HG02943 (cell line): ENCODE results near the gene CYP1A2.
"Not testable (repeated sequence)": the region's sequence is repeated elsewhere in the genome, so short reads cannot be mapped to it uniquely, and the experiment has no call there.

Experiments used
- ATAC-seq: cut with Tn5 transposase; IDR thresholded peaks from one replicate; pipeline ENCODE4 v1.9.1; 2021; ENCODE audit warnings: mild to moderate bottlenecking, low read depth, moderate library complexity; ENCODE audit not compliant: unreplicated experiment

The CYP1A2 gene

DNA sequence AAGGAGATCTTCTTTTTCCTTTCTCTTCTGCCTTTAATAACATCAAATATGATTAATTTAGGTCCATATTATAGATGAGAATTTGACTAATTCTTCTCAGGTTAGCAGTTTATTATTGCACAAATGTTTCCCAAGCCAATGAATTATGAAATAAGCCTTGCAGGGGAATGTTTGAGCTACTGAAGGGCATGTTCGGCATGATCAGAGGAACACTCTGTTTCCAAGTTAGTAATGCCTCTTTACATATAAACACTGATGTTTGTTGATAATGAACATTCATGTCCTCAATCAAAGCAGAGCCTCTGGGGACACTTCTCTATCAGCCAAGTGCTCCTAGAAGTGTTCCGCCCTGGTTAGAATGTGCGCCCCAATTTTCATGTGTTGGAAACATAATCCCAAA is 13.3 kb upstream of the CYP1A2 start:
- no peak for ATAC-seq

DNA sequence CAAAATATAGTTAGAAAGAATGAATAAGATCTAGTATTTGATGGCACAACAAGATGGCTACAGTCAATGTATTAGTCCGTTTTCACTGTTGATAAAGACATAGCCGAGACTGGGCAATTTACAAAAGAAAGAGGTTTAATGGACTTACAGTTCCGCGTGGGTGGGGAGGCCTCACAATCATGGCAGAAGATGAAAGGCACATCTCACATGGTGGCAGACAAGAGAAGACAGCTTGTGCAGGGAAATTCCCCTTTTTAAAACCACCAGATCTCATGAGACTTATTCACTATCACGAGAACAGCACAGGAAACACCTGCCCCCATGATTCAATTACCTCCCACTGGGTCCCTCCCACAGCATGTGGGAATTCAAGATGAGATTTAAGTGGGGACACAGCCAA is 10.4 kb upstream of the CYP1A2 start:
- ATAC-seq: not testable (repeated sequence)

DNA sequence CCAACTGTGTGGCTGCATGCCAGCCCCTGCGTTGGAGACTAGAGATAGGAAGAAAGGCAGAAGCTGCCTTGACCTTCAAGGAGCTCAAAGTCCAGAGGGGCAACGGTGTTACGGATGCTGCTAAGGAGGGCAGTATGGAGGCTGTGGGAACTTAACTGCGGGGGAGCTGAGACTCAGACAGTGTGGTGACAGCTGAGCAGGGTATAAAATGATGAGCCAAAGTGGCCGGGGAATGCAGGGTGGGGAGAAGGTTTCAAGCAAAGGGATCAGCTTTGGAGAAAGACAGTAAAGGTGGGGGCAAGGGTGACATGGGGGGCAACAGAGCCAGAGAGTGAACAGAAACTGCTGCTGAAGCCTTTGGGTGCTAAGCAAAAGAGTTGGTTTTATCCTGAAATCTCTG is 6.2 kb upstream of the CYP1A2 start:
- ATAC-seq: no peak

DNA sequence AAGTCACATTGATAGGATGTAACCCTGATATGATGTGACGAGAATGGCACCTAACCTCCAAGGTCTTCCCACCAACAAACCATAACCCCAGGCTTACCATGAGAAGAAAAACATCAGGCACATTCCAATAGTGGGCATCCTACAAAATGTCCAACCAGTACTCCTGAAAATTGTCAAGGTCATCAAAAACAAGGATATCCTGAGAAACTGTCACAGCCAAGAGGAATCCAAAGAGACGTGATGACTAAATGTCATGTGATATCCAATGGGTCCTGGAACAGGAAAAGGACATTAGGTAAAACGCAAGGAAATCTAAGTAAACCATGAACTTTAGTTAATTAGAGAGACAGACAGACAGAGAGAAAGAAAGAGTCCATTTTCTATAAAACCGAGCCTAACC is 2.3 kb upstream of the CYP1A2 start:
- ATAC-seq: no peak

DNA sequence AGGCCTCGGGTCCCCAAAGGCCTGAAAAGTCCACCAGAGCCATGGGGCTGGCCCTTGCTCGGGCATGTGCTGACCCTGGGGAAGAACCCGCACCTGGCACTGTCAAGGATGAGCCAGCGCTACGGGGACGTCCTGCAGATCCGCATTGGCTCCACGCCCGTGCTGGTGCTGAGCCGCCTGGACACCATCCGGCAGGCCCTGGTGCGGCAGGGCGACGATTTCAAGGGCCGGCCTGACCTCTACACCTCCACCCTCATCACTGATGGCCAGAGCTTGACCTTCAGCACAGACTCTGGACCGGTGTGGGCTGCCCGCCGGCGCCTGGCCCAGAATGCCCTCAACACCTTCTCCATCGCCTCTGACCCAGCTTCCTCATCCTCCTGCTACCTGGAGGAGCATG is 1.2 kb downstream of the CYP1A2 start:
- no peak for ATAC-seq

DNA sequence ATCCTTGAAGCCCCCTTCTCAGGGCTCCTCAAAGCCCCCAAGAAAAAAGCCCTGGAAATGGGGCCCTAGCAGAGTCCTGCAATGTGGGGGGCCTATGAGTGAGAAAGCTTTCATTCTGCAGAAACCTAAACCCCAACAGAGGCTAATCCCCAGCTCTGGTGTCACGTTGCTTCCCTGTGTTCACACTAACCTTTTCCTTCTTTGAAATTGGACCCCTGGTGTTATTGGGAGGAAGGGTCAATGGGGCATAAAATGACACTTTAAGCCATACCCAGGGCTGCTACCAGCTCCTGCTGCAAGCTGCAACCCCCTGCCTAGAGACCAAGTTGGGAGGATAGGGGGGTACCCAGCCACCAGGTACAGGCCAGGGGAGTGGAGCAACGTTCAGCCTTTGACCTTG is 2.1 kb downstream of the CYP1A2 start:
- ATAC-seq: no peak

DNA sequence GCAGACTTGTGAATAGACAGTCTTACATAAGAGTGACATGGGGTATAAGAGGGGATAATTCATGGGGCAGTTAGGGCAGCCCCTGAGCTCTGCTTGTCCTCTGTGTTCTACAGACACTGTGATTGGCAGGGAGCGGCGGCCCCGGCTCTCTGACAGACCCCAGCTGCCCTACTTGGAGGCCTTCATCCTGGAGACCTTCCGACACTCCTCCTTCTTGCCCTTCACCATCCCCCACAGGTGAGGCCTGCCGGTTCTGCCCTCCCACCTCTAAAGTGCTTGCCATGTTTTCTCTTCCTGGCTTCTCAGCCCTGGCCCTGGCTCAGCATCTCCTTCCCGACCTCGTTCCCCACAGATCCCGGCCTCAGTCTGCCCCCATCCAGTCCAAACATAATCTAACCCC is 3.4 kb downstream of the CYP1A2 start:
- no peak for ATAC-seq

DNA sequence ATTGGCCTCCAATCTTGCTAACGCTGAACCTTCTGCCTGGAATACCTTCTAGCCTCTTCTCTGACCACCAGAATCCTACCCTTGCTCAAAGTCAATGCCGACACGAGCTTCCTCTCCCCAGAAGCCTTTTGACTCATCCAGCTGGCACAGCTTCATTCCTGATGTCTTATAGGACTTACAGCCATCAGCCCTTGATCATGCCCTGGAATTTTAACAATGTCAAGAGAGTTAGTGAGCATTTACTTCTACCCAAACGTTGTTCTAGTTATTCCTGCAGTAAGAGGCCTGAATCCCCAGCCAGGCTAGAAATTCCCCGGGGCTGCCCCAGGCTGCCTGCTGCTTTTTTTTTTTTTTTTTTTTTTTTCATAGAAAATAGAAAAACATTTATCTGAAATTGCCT is 3.9 kb downstream of the CYP1A2 start:
- ATAC-seq: no peak

DNA sequence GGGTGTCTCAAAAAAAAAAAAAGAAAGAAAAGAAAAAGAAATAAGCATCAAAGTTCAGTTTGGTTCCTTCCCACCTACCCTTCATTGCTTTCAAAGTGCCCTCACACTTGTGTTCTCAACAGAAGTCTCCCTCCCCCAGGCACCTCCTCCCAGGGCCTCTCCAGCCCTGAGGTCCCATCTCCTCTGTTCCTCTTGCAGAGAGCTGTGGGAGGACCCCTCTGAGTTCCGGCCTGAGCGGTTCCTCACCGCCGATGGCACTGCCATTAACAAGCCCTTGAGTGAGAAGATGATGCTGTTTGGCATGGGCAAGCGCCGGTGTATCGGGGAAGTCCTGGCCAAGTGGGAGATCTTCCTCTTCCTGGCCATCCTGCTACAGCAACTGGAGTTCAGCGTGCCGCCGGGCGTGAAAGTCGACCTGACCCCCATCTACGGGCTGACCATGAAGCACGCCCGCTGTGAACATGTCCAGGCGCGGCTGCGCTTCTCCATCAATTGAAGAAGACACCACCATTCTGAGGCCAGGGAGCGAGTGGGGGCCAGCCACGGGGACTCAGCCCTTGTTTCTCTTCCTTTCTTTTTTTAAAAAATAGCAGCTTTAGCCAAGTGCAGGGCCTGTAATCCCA is 6.1 kb downstream of the CYP1A2 start:
- no peak for ATAC-seq

DNA sequence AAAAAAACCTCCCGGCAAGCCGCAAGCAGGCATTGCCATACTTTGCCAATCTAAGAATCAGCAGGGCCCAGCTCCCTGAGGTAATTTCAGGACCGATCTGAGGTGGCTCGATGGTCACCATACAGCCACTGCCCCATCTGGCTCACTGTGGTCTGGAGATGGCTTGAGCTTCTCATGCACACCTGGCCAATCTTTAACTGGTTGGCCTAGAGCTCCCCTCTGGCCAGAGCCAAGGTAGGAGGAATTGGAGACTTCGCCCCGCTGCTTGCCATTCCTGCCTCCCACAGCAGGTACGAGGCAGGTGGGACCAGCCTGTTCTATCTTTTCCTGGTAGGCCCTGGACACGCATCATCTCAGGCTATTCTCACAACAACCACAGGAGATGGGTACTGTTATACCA is 10.1 kb downstream of the CYP1A2 start:
- no peak for ATAC-seq

DNA sequence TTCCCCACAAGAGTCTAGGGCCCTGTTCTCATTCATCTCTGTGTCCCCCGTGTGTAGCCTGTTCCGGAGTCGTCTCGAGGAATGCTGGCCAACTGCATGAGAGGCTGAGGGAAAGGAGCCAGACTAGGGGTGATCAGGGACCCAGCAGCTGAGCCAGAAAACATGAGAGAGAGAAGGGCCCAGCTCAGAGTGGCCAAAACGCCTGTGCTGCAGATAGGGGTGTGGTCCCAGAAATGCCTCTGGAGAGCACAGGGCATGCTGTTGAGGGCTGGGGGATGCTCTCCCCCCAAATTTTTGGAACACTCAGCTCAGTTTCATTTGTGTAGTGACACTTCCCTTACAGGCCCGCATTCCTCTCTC is 14.1 kb downstream of the CYP1A2 start:
- ATAC-seq: no peak

DNA sequence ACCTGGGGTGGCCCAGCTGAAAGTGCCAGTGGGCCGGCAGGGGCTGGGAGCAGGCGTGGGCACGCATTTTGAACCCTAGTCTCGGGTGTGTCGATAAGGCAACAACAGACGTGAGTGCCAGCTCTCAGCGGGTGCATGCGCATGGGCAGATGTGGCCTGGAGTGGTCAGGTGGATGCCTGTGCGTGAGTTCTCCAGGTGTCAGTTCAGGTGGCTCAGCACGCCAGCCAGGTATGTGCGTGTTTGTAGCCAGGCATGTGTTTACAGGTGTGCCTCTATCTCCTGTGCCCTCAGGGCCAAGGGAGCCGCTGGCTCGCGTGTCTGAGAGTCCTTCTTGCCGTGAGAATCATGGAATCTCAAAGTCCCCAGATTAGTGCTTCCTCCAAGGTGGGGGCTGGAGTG is 14.8 kb downstream of the CYP1A2 start:
- ATAC-seq: no peak

DNA sequence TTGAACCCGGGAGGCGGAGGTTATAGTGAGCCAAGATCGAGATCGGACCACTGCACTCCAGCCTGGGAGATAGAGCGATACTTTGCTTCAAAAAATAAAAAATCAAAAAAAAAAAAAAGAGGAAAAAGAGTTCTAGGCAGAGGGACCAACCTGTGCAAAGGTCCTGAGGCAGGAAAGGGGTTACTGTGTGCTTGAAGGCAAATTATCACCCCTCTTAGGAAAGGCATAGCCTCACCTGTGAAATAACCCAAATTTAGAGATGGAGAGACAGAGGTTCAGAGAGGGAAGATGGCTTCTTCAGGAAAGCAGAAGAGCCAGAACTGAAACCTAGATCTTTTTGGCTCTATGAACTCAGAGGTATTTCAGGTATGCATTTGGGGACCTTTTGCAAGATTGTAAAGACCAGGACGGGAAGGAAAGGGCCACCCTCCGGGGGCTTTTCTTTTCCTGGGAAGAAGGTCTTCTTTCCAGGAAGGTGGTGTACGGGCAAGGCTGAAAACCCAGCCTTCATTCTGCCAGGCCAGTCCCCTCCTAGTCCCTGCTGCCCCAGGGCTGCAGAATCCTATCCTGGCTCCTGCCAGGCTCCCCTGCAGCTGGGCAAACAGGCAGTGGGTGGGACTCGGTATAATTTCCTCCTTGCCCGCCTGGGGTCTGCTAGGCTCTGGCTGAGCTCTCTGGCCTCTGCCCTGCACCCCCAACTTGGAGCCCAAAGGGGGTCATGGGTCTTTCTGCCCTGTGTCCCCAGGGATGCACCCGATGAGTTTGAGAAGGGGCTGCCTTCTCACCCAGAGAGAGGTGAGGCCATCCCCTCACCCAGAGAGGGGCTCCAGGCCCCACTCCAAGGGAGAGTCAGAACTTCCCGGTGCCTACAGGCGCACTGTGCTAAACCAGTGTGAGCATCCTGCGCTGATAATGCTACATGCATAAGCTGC is 18.8 kb downstream of the CYP1A2 start:
- no peak for ATAC-seq

DNA sequence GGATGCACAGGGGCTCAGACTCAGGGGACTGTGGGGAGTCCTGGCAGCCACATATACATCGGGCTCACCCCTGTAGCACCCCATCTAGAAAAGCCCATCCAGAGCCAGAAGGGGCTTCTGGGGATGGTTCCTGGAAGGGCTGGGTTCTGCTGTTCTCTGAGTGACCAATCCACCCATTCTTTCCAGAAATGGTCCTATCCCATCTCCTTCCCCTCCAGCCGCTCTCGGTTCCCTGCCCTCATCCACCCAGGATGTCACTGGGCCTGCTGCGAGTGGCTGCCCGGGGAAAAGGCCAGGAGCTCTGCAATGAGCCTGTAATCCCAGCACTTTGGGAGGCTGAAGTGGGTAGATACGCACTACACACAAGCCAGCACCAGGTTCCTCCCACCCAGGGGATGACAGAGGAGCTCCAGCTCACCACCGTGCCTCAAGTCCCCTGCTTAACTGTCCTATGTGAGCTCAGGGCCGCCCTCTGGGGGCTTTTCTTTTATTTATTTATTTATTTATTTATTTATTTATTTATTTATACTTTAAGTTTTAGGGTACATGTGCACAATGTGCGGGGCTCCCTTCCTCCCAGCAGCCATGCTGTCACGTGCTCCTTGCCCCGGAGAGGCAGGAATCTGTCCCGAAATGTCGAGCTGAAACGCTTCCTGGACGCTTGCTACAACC is 19.6 kb downstream of the CYP1A2 start:
- no peak for ATAC-seq

DNA sequence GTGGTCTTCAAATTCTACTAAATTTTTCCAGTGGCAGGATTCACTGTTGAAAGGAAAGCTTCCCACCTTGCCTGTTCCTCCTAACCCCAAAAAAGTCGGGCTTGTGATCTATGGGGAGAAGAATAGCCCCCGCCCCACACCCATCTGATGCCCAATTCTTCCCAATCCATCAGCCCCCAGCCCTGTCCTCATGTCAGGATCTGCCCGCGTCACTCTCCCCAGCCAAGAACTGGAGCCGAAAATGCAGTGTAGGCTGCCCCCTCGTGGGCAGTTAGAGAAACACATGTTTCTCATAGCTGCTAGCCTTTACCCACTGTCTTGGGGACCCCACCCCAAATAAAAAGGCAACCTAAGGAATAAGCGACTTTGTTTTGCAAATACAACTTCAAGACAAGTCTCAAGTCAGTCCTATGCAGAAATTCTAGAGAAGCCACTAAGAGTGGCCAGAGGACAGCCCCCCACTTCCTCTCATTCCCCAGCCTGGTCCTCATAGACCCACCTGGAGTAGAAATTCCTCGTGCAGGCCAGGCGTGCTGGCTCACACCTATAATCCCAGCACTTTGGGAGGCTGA is 20.2 kb downstream of the CYP1A2 start:
- ATAC-seq: no peak

DNA sequence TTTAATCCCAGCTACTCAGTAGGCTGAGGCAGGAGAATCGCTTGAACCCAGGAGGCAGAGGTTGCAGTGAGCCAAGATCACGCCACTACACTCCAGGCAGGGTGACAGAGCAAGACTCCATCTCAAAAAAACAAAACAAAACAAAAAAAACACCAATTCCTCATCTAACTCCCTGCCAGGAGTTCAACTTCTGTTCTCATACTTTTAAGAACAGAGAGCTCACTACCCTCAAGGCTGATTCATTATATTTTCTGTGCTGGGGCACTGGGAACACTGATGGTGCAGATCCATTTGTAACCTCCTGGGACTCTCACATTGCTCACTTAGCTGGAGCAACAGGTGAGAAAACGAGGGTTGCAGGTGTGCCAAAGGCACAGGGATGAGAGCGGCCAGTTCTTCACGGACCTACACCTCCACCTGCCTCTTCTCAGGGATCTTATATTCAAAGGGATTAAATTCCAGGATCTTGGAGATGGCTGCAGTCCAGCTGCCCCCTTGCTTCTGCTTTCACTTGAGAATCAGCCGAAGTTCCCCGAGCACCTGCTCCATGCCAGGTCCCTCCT is 20.9 kb downstream of the CYP1A2 start:
- no peak for ATAC-seq

DNA sequence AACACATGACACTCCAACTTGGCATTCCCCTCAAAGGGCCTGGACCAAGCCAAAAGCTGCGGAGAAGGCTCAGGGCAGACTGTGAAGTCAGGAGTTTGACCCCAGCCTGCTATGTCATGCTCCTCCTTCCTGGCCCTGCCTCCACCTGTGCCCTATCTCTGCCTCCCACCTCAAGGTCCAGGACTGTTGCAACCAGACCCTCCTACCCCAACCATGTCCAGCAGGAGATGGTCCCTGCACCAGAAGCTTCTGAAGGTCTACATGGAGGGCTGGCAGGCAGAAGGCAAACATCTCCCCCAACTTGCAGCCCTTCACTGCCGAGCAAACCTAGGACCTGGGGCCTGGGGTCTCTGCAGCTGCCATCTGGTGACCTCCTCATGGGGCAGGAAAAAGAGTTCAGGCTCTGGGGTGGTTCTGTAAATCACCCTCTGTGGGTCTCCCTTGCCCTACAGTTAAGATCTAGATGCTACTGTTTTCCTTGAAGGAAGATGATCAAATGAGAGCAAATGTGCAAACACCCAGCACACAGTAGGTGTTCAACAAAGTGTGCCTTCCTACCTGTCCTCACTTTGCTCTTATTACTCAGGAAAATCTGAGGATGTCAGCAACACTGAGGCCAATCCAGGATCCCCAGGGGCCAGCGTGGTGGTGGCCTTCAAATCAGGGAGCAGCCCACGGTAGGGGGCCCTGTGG is 21.7 kb downstream of the CYP1A2 start:
- no peak for ATAC-seq

DNA sequence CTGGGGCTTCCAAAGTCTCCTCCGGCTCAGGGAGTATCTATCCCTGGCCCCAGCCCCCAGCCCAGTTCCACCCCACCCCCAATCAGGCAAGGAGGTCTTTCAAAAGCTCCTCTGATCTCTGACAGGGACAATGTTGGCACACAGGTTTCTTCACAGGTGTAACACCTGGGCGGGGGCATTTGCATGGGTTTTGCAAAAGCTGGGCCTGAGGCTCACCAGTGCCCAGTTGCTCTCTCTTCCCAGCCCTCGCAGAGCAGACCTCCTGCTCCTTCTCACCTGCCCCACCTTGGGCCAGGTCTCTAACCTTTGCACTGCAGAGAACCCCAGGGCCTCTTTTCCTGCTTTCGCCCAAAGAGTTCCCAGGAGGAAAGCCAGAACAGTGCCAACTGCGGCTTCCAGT is 24.7 kb downstream of the CYP1A2 start:
- ATAC-seq: no peak

DNA sequence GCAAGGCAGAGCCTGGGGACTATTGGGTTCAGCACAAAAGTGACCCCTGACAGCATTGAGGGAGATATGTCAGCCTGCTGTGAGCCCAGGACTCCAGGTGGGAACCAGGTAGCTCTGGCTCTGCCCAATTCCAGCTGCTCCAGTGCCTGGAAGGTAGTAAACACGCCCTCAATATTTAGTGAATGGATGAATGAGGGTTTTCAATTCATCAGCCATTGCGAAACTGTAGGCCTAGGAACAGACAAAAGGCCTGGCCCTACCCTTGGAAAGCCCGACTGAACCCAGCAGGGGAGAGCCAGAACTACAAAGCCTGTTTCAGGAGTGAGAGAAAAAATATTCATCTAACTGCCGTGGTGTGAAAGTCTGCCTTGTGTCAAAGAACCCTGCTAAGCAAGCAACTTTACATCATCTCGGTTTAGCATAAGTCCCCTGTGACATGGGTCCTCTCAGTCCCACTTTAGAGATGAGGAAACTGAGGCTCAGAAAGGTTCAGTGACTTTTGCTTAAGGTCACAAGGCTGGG is 25.1 kb downstream of the CYP1A2 start:
- ATAC-seq: no peak

DNA sequence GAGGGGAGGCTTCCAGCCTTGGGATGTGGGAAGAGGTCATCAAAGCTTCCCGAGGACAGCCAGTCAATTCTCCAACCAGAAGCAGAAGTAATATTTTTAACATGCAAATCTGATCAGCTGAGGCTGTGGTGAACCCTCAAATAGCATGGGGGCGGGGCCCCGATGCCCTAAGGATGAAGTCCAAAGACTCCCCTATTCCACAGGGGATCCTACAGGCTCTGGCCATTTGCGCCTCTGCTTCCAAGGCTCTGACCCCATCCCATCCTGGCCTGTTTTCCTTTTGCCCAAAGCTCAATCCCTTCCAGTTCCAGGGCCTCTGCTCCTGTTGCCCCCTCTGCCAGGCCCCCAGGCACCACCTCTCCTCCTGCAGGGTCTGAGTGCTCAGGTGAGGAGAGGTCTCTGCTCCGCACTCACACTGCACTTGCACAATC is 26.5 kb downstream of the CYP1A2 start:
- ATAC-seq: no peak
